ENCODE data around the gene GADD45B. TPM values are rescaled to one million over a fixed set of nuclear protein-coding genes. Genes with fewer than 3 reads are reported as not detected.

The GADD45B gene
- total RNA-seq, 1 experiment from 2014 or later, result 37.9 TPM

DNA sequence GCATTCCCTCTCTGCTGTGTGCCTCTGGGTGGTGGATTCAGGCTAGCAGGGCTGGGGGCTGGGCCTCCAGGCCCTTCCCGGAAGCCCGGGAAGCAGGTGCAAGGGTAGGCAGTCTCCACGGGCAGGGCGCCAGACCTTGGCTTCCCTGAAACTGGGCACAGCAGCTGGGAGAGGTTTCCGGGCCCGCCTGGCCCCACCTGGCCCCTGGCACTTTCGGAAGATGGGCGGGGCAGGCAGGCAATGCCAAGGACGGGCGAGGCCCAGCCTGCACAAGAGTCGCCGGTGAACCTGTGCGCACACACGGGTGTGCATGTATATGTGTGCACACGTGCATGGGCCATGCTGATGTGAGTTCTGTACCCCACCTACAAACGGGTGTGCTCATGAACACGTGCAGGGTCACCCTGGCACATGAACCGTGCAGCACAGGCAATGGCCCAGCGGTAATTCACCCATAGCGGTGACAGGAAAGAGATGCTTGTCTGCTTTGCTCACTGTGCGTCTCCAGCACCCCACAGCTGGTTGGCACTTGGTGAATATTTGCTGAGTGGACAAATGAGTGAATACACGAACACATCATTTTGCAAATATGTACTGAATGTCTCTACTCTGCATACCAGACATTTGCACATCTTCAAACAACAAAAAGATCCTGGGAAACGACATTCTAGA lies 15.3 kb downstream of the GADD45B start:
- H3K27me3 ChIP-seq (ENCODE audit: insufficient read depth, low read length), result no peaks in the 10 kb centered on the region
- no peaks in the 10 kb centered on the region for H3K9me3 ChIP-seq (ENCODE audit: control insufficient read depth in 1 of 2, insufficient read depth in 1 of 2, low read depth in 1 of 2, low read length in 2 of 2)
- peak overlapping the region; percentile 47 for H3K4me2 ChIP-seq (ENCODE audit: low read length)
- ATAC-seq (no peak), DNase-seq (ENCODE audit: low read depth, low spot score) (no peak)
- no peaks in the 10 kb centered on the region for H3K9me2 ChIP-seq (ENCODE audit: insufficient read depth)
- H4K20me1 ChIP-seq (ENCODE audit: insufficient read depth), result no peaks in the 10 kb centered on the region
- H3K36me3 ChIP-seq (ENCODE audit: control insufficient read depth in 1 of 2, insufficient read depth in 2 of 2, low read length in 2 of 2), result no peaks in the 10 kb centered on the region
- ChIA-PET CTCF (no interaction called here), RAD21 (ENCODE audit: low non-redundant PET in 1 of 2, low total read pairs in 2 of 2, uncharacterized antibody in 2 of 2, unreplicated experiment in 2 of 2) (interaction anchor here in 1 of 2 experiments (0.7 kb wide), 1 partner anchor 136 kb away, joined by 3 read pairs; no protein-coding TSS in a partner anchor), POLR2A (interaction anchor here (0.6 to 1.9 kb wide), 2 partner anchors 14 to 15 kb away, joined by 4 to 6 read pairs; partner anchors contain the start of gene GADD45B)
- no TSS peak for BruUV-seq (replicated peaks)
- H3K4me3 ChIP-seq (replicated peaks in 1 of 2; ENCODE audit: low read depth in 1 of 2, low read length in 2 of 2), result no peak overlapping the region
- no peak overlapping the region for H3K27ac ChIP-seq (ENCODE audit: low read depth, low read length)
- intact Hi-C loops (cut with micrococcal nuclease), result no loop called here
- H3K4me1 ChIP-seq (ENCODE audit: control insufficient read depth in 1 of 2, insufficient read depth in 2 of 2, low read length in 2 of 2), result peaks cover 37 to 60% of the 10 kb centered on the region in 2 experiments
- H3K9ac ChIP-seq (ENCODE audit: low read length), result no peak overlapping the region
- H2AFZ ChIP-seq (ENCODE audit: low read depth, low read length, poor library complexity, severe bottlenecking), result no peak overlapping the region
- H3K79me2 ChIP-seq (ENCODE audit: insufficient read depth, low read length), result no peaks in the 10 kb centered on the region
- TF ChIP-seq YY1 (IDR thresholded peaks at IDR 0.05; ENCODE audit: extremely low read depth, insufficient replicate concordance, low read depth, low read length), result no peak
- no peak for TF ChIP-seq EGR1 (IDR thresholded peaks at IDR 0.05; ENCODE audit: low read depth)
- no peak for TF ChIP-seq ZFX (IDR thresholded peaks at IDR 0.05)
- TF ChIP-seq SIN3A (IDR thresholded peaks at IDR 0.05; ENCODE audit: low read depth), result no peak
- no peak for TF ChIP-seq POLR2A (IDR thresholded peaks at IDR 0.05; ENCODE audit: borderline replicate concordance, extremely low read depth, insufficient read depth, insufficient read length)
- no peak for TF ChIP-seq CEBPB (IDR thresholded peaks at IDR 0.05; ENCODE audit: low read depth)
- TF ChIP-seq, protein P1, sequence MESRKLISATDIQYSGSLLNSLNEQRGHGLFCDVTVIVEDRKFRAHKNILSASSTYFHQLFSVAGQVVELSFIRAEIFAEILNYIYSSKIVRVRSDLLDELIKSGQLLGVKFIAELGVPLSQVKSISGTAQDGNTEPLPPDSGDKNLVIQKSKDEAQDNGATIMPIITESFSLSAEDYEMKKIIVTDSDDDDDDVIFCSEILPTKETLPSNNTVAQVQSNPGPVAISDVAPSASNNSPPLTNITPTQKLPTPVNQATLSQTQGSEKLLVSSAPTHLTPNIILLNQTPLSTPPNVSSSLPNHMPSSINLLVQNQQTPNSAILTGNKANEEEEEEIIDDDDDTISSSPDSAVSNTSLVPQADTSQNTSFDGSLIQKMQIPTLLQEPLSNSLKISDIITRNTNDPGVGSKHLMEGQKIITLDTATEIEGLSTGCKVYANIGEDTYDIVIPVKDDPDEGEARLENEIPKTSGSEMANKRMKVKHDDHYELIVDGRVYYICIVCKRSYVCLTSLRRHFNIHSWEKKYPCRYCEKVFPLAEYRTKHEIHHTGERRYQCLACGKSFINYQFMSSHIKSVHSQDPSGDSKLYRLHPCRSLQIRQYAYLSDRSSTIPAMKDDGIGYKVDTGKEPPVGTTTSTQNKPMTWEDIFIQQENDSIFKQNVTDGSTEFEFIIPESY (IDR thresholded peaks at IDR 0.05; ENCODE audit: extremely low read depth, insufficient replicate concordance, low read length), result no peak
- no peak for TF ChIP-seq SRF (IDR thresholded peaks at IDR 0.05; ENCODE audit: low read depth)
- TF ChIP-seq, protein P2, sequence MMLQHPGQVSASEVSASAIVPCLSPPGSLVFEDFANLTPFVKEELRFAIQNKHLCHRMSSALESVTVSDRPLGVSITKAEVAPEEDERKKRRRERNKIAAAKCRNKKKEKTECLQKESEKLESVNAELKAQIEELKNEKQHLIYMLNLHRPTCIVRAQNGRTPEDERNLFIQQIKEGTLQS (IDR thresholded peaks at IDR 0.05), result no peak
- TF ChIP-seq POLR2AphosphoS5 (IDR thresholded peaks at IDR 0.05; ENCODE audit: low read depth, low read length), result no peak
- TF ChIP-seq CBX3 (IDR thresholded peaks at IDR 0.05; ENCODE audit: low read depth), result no peak
- peak; percentile 38 for TF ChIP-seq TCF7L2 (IDR thresholded peaks at IDR 0.05; ENCODE audit: borderline replicate concordance, extremely low read depth, insufficient read depth, insufficient read length)
- TF ChIP-seq EZH2 (IDR thresholded peaks at IDR 0.05), result no peak
- TF ChIP-seq FOSL1 (IDR thresholded peaks at IDR 0.05; ENCODE audit: low read depth), result no peak
- no peak for TF ChIP-seq ELF1 (IDR thresholded peaks at IDR 0.05; ENCODE audit: borderline replicate concordance, low read depth)
- TF ChIP-seq ZNF274 (IDR thresholded peaks at IDR 0.05; ENCODE audit: low read depth, low read length), result no peak
- TF ChIP-seq SP1 (IDR thresholded peaks at IDR 0.05; ENCODE audit: low read depth), result 0 out of 2 replicates have a peak, but pooled peaks have one; percentile 27
- TF ChIP-seq CTCF (IDR thresholded peaks at IDR 0.05 in 2 of 3, conservative IDR thresholded peaks at IDR 0.05 in 1 of 3; ENCODE audit: borderline replicate concordance in 1 of 3, insufficient read depth in 1 of 3, low read depth in 2 of 3, low read length in 2 of 3), result no peak
- TF ChIP-seq RAD21 (IDR thresholded peaks at IDR 0.05; ENCODE audit: low read depth), result no peak
- no peak for TF ChIP-seq REST (IDR thresholded peaks at IDR 0.05; ENCODE audit: low read depth)
- TF ChIP-seq JUND (IDR thresholded peaks at IDR 0.05), result no peak

Measured in HCT116 (cell line).